GM12878 (cell line): ENCODE results near the gene NOS1AP.

Experiments
- POLR2A ChIP-seq: IDR thresholded peaks from 2 replicates; pipeline ENCODE4 v1.6.1; 2011; ENCODE audit warnings: low read depth, mild to moderate bottlenecking, low read length
- RFX5 ChIP-seq: IDR thresholded peaks from 2 replicates; pipeline ENCODE4 v1.6.1; 2011; ENCODE audit warnings: low read depth, low read length, improper control_type of control experiment
- TF ChIP-seq, protein P1 (sequence below), 3 experiments: IDR thresholded peaks in 2 of 3; conservative IDR thresholded peaks in 1 of 3; 2 replicates each; pipeline ENCODE4 v1.5.1; 2011; ENCODE audit warnings: low read depth in 3 of 3, low read length in 3 of 3, mild to moderate bottlenecking in 3 of 3, control low read depth in 2 of 3, moderate library complexity in 2 of 3, inconsistent platforms in 1 of 3, mixed read lengths in 1 of 3; ENCODE audit not compliant: control insufficient read depth in 2 of 3, insufficient read depth in 1 of 3; ENCODE audit errors: extremely low read depth in 1 of 3

GRCh38 chr1:162193221-162193620, 123.7 kb downstream of the NOS1AP start:
- TF ChIP-seq RFX5 (no peak), POLR2A (no peak)
- TF ChIP-seq, protein P1, sequence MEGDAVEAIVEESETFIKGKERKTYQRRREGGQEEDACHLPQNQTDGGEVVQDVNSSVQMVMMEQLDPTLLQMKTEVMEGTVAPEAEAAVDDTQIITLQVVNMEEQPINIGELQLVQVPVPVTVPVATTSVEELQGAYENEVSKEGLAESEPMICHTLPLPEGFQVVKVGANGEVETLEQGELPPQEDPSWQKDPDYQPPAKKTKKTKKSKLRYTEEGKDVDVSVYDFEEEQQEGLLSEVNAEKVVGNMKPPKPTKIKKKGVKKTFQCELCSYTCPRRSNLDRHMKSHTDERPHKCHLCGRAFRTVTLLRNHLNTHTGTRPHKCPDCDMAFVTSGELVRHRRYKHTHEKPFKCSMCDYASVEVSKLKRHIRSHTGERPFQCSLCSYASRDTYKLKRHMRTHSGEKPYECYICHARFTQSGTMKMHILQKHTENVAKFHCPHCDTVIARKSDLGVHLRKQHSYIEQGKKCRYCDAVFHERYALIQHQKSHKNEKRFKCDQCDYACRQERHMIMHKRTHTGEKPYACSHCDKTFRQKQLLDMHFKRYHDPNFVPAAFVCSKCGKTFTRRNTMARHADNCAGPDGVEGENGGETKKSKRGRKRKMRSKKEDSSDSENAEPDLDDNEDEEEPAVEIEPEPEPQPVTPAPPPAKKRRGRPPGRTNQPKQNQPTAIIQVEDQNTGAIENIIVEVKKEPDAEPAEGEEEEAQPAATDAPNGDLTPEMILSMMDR (IDR thresholded peaks at IDR 0.05 in 2 of 3, conservative IDR thresholded peaks at IDR 0.05 in 1 of 3; ENCODE audit: control insufficient read depth in 2 of 3, extremely low read depth in 1 of 3, insufficient read depth in 1 of 3, low read depth in 3 of 3, low read length in 3 of 3), result no peak
